NOMO-1 treated with dmso at 0.1 percent for 144 hours (cell line): ENCODE measurements around the gene TBC1D7.

Source experiments
- DNase-seq: peaks from one replicate; lab custom pipeline; 2025; ENCODE audit not compliant: unreplicated experiment; lab: John Stamatoyannopoulos, UW

Gene TBC1D7

DNA sequence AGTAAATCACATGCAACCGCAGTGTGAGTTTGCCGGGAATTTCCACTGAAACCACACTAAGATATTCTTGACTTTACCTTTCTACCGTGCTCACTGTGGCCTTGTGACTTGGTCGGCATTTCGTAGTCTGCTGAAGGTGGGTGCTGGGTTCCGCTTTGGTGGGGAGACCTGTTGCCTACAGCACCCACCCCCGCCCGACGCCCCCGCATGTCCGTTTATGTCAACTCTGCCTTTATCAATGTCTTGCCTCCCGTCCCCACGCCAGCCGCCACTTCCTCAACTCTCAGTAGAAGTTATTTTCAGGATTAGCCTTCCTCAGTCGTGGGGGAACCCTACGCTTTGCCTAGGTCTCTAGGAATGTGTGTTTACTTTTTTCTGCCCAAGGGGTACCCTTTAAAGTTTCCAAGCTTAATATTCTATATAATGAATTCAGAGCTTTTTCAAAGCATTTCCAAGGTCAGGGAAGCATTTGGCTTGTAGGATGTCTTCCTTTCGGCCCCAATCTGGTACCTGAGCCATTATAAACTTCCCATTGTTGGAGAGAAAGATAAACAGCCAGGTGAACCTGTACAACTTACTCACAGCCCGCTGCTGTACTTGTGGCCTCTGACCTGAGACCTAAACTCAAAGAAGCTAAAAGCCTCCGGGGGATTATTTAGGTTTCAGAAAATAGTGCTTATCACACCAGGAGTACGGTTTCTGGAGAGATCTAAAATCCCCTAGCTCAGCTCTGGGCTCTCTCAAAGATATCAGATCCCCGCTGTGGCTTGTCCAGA, 54.2 kb downstream of the TBC1D7 start:
- peak; percentile 36 for DNase-seq

- DNase-seq: no peak
These were observed 55.0 kb downstream of the TBC1D7 start for GRCh38 chr6:13273202-13273930.

- DNase-seq: peak; percentile 77
These were observed 55.9 kb downstream of the TBC1D7 start for GRCh38 chr6:13272131-13273046.

DNA sequence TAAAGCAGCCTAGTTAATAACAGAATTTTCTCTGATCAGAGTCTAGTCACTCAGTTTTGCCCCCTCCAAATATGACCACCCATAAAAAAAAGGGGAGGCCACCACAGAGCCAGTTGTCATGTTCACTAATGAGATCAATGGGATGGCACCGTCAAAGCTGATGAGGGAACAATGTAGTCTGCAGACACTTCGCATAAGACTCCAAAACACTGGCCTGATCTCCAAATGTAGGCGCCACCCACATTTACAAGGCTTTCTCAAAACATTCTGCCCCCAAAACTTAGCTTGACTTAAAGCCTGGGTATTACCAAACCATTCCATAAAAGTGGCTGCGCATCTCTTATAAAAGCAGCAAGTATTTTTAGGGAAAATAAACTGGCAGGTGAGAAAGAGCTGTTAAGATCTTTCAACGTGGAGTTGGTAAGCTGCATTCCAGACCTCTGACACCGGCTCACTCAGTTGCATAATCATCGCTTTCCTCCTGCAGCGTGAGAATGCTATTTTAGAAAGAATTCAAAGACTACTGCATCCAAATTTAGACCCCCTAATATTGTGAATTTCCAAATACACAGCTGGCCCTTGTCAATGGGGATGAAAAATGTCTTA, 59.3 kb downstream of the TBC1D7 start:
- DNase-seq: peak; percentile 39

DNA sequence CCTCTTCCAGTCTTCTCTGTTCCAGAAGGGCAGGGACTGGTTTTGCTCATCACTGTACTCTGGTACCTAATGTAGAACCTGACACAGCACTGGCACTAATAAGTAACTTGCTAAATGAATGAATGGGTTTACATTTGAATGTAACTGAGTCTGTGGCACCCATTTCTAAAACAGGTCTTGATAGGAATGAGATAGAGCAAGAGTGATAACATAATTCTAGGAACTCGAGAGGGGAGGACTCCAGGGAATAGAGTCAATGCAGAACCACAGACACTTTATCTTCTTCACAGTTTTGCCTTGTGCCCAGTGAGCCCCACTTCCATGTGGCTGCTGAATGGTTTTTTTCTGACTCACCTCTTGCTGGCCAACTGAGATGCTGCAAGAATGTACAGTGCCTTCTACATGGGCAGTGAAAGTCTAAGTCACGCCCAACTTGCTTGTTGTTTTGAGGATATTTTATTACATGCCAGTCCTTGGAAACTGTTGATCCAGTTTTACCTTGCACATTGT, 61.1 kb downstream of the TBC1D7 start:
- no peak for DNase-seq

- DNase-seq: no peak
These were observed 64.7 kb downstream of the TBC1D7 start for GRCh38 chr6:13263669-13264068.

DNA sequence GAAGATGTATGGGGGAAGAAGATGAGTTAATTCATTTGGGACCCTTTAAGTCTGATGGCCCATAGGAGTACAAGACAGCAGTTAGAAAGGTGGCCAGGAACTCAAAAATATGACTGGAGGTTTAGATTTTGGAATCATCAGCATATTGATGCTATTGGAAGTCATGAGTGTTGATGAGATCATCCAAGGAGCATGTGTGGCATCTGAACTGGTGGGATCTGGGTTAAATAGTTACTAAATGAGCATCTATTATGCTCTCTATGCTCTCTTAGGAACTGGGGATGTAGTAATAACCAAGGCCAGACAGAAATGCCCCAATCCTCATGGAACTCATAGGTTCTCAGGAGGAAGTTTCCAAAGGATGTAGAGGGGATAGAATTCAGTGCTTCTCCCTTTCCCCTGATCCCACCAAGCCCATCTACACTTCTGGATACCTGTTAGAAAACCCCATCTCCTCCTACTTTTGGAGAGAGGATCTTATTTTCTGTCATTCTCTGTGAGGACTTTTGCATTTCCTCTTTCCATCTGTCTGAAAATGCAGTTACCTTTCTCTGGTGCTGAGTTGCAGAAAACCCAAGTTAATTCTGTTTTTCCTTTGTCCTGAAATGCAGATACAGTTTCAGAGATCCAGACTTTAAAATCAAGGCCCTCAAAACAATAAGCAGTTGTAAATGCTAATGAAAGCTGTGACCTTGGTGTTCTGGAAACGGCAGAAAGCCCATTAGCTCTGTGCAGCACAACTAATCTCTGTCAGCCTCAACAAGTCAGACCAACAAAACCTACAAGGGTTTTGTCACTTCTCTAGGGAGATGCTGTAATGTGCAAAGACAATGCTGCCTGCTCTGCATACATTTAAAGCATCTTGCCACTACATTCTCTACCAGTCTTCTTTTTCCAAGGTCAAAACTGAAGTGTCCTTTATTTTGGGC, 65.8 kb downstream of the TBC1D7 start:
- DNase-seq: no peak

- peak; percentile 77 for DNase-seq
These were observed 66.8 kb downstream of the TBC1D7 start for GRCh38 chr6:13261464-13261994.

- no peak for DNase-seq
These were observed 67.5 kb downstream of the TBC1D7 start for GRCh38 chr6:13260831-13261230.

GRCh38 chr6:13260101-13260598, 68.2 kb downstream of the TBC1D7 start:
- no peak for DNase-seq

- DNase-seq: no peak
These were observed 68.9 kb downstream of the TBC1D7 start for GRCh38 chr6:13259393-13259792.

GRCh38 chr6:13256266-13257001, 71.9 kb downstream of the TBC1D7 start:
- DNase-seq: peak; percentile 27
